HFFc6 (cell line): ENCODE data around the gene PAFAH2. TPM values are rescaled to one million over a fixed set of nuclear protein-coding genes. Genes with fewer than 3 reads are reported as not detected.

ENCODE experiments used
- DNase-seq: peaks from one replicate; pipeline ENCODE4 v3.0.0-alpha.2; 2018
- H3K27ac Mint-ChIP-seq: 2 replicates; pipeline ENCODE4 v1.8.0; 2020; ENCODE audit warnings: mild to moderate bottlenecking, mixed read lengths
- H3K27me3 Mint-ChIP-seq: 2 replicates; pipeline ENCODE4 v1.8.0; 2021; ENCODE audit warnings: mild to moderate bottlenecking, moderate library complexity, mixed read lengths; ENCODE audit not compliant: insufficient read depth
- H3K36me3 Mint-ChIP-seq: 2 replicates; pipeline ENCODE4 v1.8.0; 2021; ENCODE audit warnings: low read depth, mixed read lengths
- H3K4me1 Mint-ChIP-seq: 2 replicates; pipeline ENCODE4 v1.8.0; 2020; ENCODE audit warnings: low read depth, mixed read lengths
- H3K4me3 Mint-ChIP-seq: 2 replicates; pipeline ENCODE4 v1.8.0; 2020; ENCODE audit warnings: mild to moderate bottlenecking, moderate library complexity, mixed read lengths
- H3K9me3 Mint-ChIP-seq: 2 replicates; pipeline ENCODE4 v1.8.0; 2020; ENCODE audit warnings: mild to moderate bottlenecking, mixed read lengths
- total RNA-seq, 6 experiments: library from RNA; stranded (reverse); fragmentation: NEBNext Ultra II Directional; extraction: Animal tissue kit (Norgen Biotek cat#: 25700); gene quantifications; 2 replicates in 1 of 6; 3 replicates in 5 of 6; pipeline ENCODE4 v1.2.3, GENCODE V29; 2021
- TF ChIP-seq, protein P1 (sequence below): fragments of 200-600 bp; sonication (generic); IDR thresholded peaks from 2 replicates; pipeline ENCODE4 v1.5.0; 2021; ENCODE audit warnings: antibody characterized with exemption, mild to moderate bottlenecking

PAFAH2 gene
- total RNA-seq, 6 experiments from 2014 or later: 9.4 to 14.0 (median 10.0) TPM

DNA sequence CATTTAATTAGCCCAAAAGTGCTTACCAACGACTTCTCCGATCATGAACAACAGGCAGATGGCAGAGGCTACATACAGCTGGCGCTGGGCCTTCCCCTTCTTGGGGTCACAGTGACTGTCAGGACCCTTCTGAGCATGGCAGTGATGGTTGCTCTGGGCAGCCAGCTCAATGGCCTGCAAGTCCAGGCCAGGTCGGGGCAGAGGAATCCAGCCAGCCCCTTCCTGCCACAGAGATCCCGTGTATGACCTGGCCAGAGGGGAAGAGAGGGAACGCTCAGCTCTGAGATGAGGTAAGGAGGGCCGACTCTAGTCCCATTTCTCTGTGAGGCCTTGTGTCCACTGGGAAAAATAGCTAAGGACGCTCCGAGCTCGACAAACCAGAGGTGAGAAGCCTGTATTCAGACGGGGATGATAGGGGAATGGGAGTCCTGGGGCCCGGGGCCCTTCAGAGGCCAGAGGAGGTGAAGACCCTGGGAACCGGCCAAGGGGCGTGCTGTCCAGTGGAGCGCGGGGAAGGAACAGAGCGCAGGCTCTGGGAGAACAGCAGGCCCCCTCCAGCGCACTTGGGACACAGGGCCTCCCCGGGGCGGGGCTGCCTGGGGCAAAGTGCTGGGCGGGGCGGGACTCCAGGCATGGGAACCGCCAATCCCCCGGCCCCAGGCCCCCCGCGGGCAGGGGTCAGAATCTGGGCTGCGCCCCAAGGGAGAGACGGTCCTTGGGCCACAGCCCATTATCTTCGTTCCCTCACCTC lies 47.3 kb upstream of the PAFAH2 start:
- peaks cover 57% of the 10 kb centered on the region for H3K27me3 Mint-ChIP-seq
- no peak overlapping the region for H3K4me3 Mint-ChIP-seq
- no peak overlapping the region for H3K27ac Mint-ChIP-seq
- no peaks in the 10 kb centered on the region for H3K36me3 Mint-ChIP-seq
- DNase-seq: no peak
- TF ChIP-seq, protein P1, sequence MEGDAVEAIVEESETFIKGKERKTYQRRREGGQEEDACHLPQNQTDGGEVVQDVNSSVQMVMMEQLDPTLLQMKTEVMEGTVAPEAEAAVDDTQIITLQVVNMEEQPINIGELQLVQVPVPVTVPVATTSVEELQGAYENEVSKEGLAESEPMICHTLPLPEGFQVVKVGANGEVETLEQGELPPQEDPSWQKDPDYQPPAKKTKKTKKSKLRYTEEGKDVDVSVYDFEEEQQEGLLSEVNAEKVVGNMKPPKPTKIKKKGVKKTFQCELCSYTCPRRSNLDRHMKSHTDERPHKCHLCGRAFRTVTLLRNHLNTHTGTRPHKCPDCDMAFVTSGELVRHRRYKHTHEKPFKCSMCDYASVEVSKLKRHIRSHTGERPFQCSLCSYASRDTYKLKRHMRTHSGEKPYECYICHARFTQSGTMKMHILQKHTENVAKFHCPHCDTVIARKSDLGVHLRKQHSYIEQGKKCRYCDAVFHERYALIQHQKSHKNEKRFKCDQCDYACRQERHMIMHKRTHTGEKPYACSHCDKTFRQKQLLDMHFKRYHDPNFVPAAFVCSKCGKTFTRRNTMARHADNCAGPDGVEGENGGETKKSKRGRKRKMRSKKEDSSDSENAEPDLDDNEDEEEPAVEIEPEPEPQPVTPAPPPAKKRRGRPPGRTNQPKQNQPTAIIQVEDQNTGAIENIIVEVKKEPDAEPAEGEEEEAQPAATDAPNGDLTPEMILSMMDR: no peak
- H3K9me3 Mint-ChIP-seq: no peaks in the 10 kb centered on the region
- H3K4me1 Mint-ChIP-seq: no peaks in the 10 kb centered on the region

DNA sequence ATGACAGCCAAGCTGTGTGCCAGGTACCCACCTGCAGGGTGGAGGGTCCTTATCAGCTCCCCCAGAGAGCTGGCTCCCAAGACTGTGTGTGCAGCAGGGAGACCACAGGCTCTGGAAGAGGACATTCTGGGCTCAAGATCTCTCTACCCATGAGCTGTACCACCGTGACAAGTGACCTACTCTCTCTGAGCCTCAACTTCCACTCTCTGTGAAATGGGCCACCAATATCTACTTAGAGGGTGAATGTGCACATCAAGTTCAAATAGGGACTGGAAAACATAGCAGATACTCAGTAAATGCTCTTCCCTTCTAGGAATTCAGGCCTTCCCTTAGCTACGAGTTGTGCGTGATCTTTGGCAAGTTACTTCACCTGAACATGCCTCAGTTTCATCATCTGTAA lies 46.6 kb upstream of the PAFAH2 start:
- DNase-seq: no peak
- no peaks in the 10 kb centered on the region for H3K36me3 Mint-ChIP-seq
- TF ChIP-seq, protein P1: no peak
- no peaks in the 10 kb centered on the region for H3K9me3 Mint-ChIP-seq
- H3K27me3 Mint-ChIP-seq: peaks cover 52% of the 10 kb centered on the region
- H3K4me3 Mint-ChIP-seq: no peak overlapping the region
- H3K4me1 Mint-ChIP-seq: no peaks in the 10 kb centered on the region
- no peak overlapping the region for H3K27ac Mint-ChIP-seq

DNA sequence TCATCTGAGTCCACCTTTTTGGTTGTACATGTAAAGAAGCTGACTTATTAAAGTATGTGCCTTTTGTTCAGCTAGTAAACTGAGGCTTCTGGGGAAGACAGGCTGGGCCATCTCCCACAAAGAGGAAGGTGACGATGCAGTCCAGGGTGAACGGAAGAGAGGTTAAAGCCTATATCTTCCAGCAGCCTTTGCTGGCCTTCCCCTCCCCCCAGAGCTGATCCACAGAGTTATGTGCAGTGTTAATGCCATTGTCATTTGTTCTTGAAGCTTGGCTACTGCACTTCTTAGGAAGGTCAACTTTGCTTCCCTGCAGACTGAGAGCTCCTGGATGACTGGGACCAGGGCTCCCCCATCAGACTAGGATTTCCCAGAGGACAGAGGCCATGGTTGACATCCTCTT lies 45.9 kb upstream of the PAFAH2 start:
- Mint-ChIP-seq H3K4me1 (no peaks in the 10 kb centered on the region), H3K36me3 (no peaks in the 10 kb centered on the region), H3K4me3 (no peak overlapping the region), H3K9me3 (no peaks in the 10 kb centered on the region), H3K27me3 (peaks cover 55% of the 10 kb centered on the region), H3K27ac (no peak overlapping the region)
- no peak for DNase-seq
- TF ChIP-seq, protein P1: no peak

GRCh38 chr1:26041978-26042377 lies 44.1 kb upstream of the PAFAH2 start:
- DNase-seq: no peak
- H3K9me3 Mint-ChIP-seq: no peaks in the 10 kb centered on the region
- no peaks in the 10 kb centered on the region for H3K36me3 Mint-ChIP-seq
- no peaks in the 10 kb centered on the region for H3K4me1 Mint-ChIP-seq
- no peak overlapping the region for H3K27ac Mint-ChIP-seq
- TF ChIP-seq, protein P1: no peak
- H3K4me3 Mint-ChIP-seq: no peak overlapping the region
- H3K27me3 Mint-ChIP-seq: peaks cover 50% of the 10 kb centered on the region

DNA sequence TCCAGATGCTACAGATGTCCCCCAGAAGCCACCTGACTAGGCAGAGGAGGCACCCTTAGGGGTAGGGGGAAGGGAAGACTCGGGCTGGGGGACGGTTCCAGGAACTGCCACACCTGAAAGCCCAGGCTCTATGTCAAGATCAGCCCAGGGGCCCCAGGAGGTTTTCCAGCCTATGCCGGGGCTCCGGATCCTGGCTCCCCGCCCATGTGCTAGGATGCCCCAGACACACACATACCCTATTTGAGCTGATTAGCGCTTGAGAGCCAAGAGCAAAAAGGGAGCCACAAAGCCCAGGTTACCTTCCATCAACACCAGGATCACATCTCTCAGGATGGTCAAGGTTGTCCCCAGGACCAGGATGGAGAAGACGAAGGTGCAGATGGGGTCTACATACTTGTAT lies 43.5 kb upstream of the PAFAH2 start:
- H3K9me3 Mint-ChIP-seq: no peaks in the 10 kb centered on the region
- no peaks in the 10 kb centered on the region for H3K36me3 Mint-ChIP-seq
- TF ChIP-seq, protein P1: no peak
- H3K4me1 Mint-ChIP-seq: peaks cover 4% of the 10 kb centered on the region
- H3K27me3 Mint-ChIP-seq: peaks cover 44% of the 10 kb centered on the region
- no peak for DNase-seq
- H3K4me3 Mint-ChIP-seq: no peak overlapping the region
- no peak overlapping the region for H3K27ac Mint-ChIP-seq
